SK-N-MC (cell line): ENCODE measurements around the gene SPTBN2.
"Not testable (repeated sequence)": the region's sequence is repeated elsewhere in the genome, so short reads cannot be mapped to it uniquely, and the experiment has no call there.

Experiments used
- DNase-seq: peaks from one replicate; pipeline ENCODE4 v3.0.0-alpha.2; 2011; ENCODE audit warnings: low read depth, low spot score
- H3K27ac ChIP-seq: fragments of 200-600 bp; sonication (generic); 2 replicates; pipeline ENCODE4 v1.5.1; 2016; ENCODE audit warnings: mixed run types
- H3K36me3 ChIP-seq: fragments of 200-600 bp; sonication (generic); 2 replicates; pipeline ENCODE4 v1.6.1; 2017; ENCODE audit warnings: antibody characterized with exemption, low read length, mixed read lengths; ENCODE audit not compliant: insufficient read depth
- H3K4me3 ChIP-seq: fragments of 200-600 bp; sonication (generic); 2 replicates; pipeline ENCODE4 v1.5.1; 2016
- H3K9ac ChIP-seq: fragments of 200-600 bp; sonication (generic); 2 replicates; pipeline ENCODE4 v1.8.0; 2017; ENCODE audit warnings: mixed run types, mixed read lengths; ENCODE audit not compliant: insufficient read length
- H3K9me3 ChIP-seq: fragments of 200-600 bp; sonication (generic); 2 replicates; pipeline ENCODE4 v1.6.1; 2017; ENCODE audit warnings: low read depth, mild to moderate bottlenecking, antibody characterized with exemption, low read length, moderate library complexity, mixed read lengths
- EZH2 ChIP-seq: fragments of 200-600 bp; sonication (generic); IDR thresholded peaks from one replicate; pipeline ENCODE4 v1.6.1; 2017; ENCODE audit warnings: antibody characterized with exemption
- FOXP2 ChIP-seq: optimal IDR thresholded peaks from 2 replicates; pipeline ENCODE3; 2011; ENCODE audit warnings: mild to moderate bottlenecking, moderate library complexity; ENCODE audit not compliant: insufficient read depth; ENCODE audit errors: extremely low read length, control extremely low read depth
- POLR2AphosphoS5 ChIP-seq: IDR thresholded peaks from 2 replicates; pipeline ENCODE4 v1.6.1; 2012; ENCODE audit warnings: mild to moderate bottlenecking, low read depth, low read length, borderline replicate concordance

Gene SPTBN2

DNA sequence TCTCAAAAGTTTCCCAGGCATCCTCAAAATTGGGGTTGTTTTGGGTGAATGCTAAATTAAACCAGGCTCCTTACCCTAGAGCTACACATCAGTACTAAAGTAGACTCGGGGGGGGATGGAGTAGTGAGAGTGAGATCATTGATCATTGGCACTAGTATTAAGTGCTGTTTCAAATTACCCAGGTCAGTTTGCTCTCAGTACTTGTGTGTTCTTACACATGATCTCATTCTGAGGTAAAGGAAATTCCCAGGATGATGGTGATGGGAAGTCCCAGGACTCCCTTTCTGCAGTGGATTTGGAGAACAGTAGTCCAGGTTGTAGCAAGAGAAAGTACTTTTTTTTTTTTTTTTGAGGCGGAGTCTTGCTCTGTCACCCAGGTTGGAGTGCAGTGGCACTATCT lies 78.0 kb downstream of the SPTBN2 start:
- Histone ChIP-seq H3K9me3 (no peaks in the 10 kb centered on the region), H3K27ac (no peak overlapping the region), H3K9ac (no peak overlapping the region), H3K36me3 (peaks cover 71% of the 10 kb centered on the region), H3K4me3 (no peak overlapping the region)
- TF ChIP-seq EZH2 (no peak), POLR2AphosphoS5 (peak; percentile 29; the same call in 1 of the 2 replicates)
- no peak for DNase-seq

DNA sequence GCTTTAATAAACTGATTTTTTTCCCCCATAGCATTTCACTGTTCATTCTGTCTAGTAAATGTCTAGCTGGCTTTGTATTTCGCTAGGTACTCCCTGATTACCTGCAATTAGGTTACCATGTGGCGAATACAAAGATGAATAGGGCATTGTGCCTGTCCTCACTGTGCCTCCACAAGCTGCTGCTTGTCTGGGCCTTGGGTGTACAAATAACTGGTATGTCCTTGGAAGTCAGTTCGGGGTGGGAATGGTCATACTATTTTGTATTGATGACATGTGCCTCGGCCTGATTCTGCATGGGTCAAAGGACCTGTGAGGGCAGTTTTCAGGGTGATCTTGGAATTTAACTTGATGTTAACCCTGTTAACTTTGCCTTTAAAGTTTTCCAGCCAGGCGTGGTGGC lies 79.1 kb downstream of the SPTBN2 start:
- Histone ChIP-seq H3K9ac (no peak overlapping the region), H3K27ac (no peak overlapping the region), H3K9me3 (no peaks in the 10 kb centered on the region), H3K36me3 (peaks cover 75% of the 10 kb centered on the region), H3K4me3 (no peak overlapping the region)
- DNase-seq, result no peak
- no peak for TF ChIP-seq FOXP2
- TF ChIP-seq POLR2AphosphoS5, result no peak; the same call in 1 of the 2 replicates
- no peak for TF ChIP-seq EZH2

DNA sequence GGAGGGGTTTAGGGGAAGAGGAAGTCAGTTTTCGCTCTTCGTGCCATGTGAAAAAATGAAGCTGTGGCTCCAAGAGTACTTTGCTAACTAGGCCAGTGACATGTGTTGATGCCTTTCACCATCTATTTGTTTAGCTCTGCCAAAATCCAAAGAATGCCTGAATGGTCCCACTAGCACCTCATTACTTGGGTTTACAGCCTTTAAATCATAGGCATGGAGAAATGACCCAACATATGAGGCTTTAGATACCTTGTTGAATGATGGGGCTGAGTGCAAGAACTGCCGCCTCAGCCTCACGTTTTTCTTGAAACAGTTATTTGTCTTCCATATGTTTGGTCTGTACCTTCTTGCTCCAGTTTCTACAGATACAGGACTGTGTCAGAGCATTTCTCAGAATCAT lies 82.2 kb downstream of the SPTBN2 start:
- no peak overlapping the region for H3K27ac ChIP-seq
- no peak overlapping the region for H3K4me3 ChIP-seq
- DNase-seq, result no peak
- no peaks in the 10 kb centered on the region for H3K9me3 ChIP-seq
- H3K36me3 ChIP-seq, result peaks cover 87% of the 10 kb centered on the region
- no peak overlapping the region for H3K9ac ChIP-seq
- no peak for TF ChIP-seq POLR2AphosphoS5
- no peak for TF ChIP-seq FOXP2

DNA sequence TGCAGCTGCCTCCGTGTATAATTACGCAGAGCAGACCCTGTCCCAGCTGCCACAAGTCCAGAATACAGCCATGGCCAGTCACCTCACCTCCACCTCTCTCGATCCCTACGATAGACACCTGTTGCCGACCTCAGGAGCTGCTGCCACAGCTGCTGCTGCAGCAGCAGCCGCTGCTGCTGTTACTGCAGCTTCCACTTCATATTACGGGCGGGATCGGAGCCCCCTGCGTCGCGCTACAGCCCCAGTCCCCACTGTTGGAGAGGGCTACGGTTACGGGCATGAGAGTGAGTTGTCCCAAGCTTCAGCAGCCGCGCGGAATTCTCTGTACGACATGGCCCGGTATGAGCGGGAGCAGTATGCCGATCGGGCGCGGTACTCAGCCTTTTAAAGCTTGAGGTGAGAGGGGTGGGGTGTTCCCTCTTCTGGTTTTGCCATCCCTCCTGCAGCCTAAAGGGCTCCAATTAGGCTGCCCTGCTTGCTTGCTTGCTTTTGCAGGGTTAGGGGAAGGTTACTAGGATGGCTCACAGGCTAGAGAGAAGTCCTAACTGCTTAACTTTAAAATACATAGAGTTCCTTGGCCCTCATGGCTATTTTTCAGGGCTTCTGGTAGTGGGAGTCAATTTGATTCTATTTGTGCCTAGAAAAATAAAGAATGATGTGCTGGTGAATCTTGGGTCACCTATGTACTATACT lies 85.1 kb downstream of the SPTBN2 start:
- no peak for DNase-seq
- Histone ChIP-seq H3K9me3 (no peaks in the 10 kb centered on the region), H3K9ac (no peak overlapping the region), H3K4me3 (no peak overlapping the region), H3K36me3 (peaks cover 97% of the 10 kb centered on the region), H3K27ac (no peak overlapping the region)
- TF ChIP-seq EZH2 (no peak), POLR2AphosphoS5 (no peak), FOXP2 (no peak)

DNA sequence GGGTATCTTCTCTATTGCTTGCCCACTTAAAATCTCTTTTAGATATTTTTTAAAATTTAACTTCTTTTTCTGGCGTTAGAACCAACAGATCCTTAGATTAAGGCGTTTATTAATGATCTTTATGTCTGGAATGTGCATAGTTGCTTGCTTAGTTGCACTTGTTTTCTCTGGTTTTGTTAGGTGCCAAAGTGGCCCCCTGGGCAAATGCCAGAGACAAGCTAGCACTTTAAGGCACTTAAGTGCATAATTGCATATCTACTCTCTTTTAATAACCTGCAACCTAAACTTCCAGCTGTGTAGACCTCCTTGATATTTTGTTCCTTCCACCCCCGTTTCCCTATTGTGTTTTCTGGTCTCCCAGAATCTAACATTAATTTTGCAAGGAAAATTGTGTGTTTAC lies 87.2 kb downstream of the SPTBN2 start:
- TF ChIP-seq EZH2 (no peak), POLR2AphosphoS5 (no peak), FOXP2 (no peak)
- H3K9ac ChIP-seq, result peak overlapping the region; percentile 57
- no peak for DNase-seq
- H3K9me3 ChIP-seq, result no peaks in the 10 kb centered on the region
- peak overlapping the region; percentile 92 for H3K4me3 ChIP-seq
- no peak overlapping the region for H3K27ac ChIP-seq
- H3K36me3 ChIP-seq, result peaks cover 78% of the 10 kb centered on the region

- peak overlapping the region; percentile 92 for H3K9ac ChIP-seq
- peaks cover 64% of the 10 kb centered on the region for H3K36me3 ChIP-seq
- DNase-seq, H3K9me3 ChIP-seq, H3K27ac ChIP-seq: not testable (repeated sequence)
- peak overlapping the region; percentile 92 for H3K4me3 ChIP-seq
These were observed 89.1 kb downstream of the SPTBN2 start for GRCh38 chr11:66639814-66640340.

DNA sequence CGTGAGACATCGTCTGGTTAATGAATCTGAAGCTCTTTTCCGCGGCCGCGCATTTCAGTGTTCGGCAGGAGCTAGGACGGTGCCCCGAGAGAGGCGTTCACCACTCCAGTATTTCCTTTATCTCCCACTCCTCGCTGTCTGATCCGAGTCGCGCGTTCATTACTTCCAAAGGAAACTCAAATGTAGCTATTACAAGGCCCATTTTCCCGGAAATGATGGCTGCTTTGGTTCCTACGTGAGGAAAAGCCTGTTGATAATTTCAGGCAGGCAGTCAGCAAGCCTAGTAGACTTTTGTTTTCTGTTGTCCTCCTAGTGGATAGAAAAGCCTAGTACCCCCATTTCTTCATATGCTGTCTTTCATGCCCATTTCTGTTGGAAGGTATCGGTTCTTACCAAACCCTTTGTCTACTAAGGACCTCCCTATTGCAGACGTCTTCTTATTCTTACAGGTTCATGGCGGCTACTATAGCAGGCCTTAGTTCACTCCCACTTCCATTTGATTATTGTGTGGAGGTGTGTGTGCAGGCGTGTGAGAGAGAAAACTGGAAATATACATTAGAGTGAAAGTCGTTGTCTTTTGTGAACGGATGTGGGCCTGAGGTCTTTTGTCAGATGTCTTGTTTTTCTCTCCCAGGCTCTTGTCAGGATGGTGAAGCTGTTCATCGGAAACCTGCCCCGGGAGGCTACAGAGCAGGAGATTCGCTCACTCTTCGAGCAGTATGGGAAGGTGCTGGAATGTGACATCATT lies 89.8 kb downstream of the SPTBN2 start:
- no peak; the same call in 1 of the 2 replicates for TF ChIP-seq POLR2AphosphoS5
- TF ChIP-seq EZH2, result no peak
- no peak for TF ChIP-seq FOXP2
- Histone ChIP-seq H3K36me3 (peaks cover 61% of the 10 kb centered on the region), H3K9me3 (no peaks in the 10 kb centered on the region), H3K4me3 (peak overlapping the region; percentile 92), H3K27ac (peak overlapping the region; percentile 87), H3K9ac (peak overlapping the region; percentile 92)
- no peak for DNase-seq

DNA sequence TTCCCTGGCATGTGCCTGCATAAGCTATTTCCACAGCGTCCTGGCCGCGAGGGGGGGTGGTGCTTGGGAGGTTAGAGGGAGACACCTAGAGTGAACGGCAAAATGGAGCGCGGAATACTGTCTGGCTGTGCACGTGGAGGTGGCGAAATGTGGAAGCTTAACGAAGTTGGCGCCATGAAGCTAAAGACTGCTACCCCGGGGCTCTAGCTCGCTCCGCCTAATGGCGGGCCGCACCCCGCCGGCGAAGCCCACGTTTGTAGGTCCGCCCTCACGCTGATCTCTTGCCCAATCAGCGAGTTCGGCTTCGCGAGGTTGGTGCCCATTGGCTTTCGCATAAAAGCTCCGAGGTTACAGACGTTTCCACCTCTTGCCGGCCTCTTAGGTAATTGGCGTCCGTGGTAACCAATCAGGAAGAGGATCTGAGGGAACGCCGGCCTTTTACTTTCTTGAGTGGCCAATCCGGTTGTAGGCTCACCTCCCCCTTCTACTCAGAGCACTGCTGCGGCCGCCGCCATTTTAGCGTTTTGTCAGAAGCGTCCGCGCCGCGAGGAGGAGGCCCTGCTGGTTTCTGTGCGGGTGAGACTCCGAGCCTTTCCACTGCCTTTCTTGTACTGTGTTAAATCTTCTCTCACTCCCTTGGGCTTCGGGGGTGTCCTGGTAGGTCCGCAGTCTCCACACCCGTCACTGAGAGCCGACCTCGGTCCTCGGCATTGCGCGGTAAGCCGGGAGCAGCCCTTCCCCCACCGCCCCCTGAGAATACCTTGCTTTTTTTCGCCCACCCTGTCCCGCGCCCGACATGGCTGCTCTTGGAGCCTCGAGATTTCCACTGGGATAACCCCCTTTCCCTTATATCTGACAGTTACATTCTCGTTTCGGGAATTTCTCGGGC lies 90.6 kb downstream of the SPTBN2 start, which contains the start of gene RBM4:
Gene RBM4, plus strand, starts transcription at position 527 of the 889 bp plus-strand sequence. CDS start 1,009 bp downstream, outside the sequence.
- H3K4me3 ChIP-seq, result peak within 1 kb of the TSS; percentile 92
- H3K36me3 ChIP-seq, result peaks cover 57% of the 10 kb centered on the region
- peak within 1 kb of the TSS; percentile 92 for H3K9ac ChIP-seq
- TF ChIP-seq FOXP2 (no peak), EZH2 (no peak), POLR2AphosphoS5 (peak; percentile 98)
- peak within 1 kb of the TSS; percentile 93 for H3K27ac ChIP-seq
- no peaks in the 10 kb centered on the region for H3K9me3 ChIP-seq
- DNase-seq, result peak; percentile 100
